H9 (cell line): ENCODE measurements around the gene PDIA2. TPM values are rescaled to one million over a fixed set of nuclear protein-coding genes. Genes with fewer than 3 reads are reported as not detected.

Experiments used
- DNase-seq: peaks from one replicate; pipeline ENCODE4 v3.0.0-alpha.2; 2017
- H2AFZ ChIP-seq: one replicate; pipeline ENCODE4 v1.6.1; 2013; ENCODE audit warnings: mild to moderate bottlenecking, low read length, control low read depth, moderate library complexity
- H2AK5ac ChIP-seq: 2 replicates; pipeline ENCODE4 v1.6.1; 2013; ENCODE audit warnings: low read length, control low read depth, mixed read lengths; ENCODE audit not compliant: insufficient read length
- H2BK120ac ChIP-seq: one replicate; pipeline ENCODE4 v1.6.1; 2013; ENCODE audit warnings: low read depth, mild to moderate bottlenecking, low read length, control low read depth, inconsistent platforms; ENCODE audit not compliant: poor library complexity, severe bottlenecking
- H2BK12ac ChIP-seq: 2 replicates; pipeline ENCODE4 v1.6.1; 2013; ENCODE audit warnings: low read length, control low read depth, mixed read lengths, low read depth; ENCODE audit not compliant: insufficient read length
- H2BK15ac ChIP-seq: 2 replicates; pipeline ENCODE4 v1.6.1; 2013; ENCODE audit warnings: low read depth, low read length, control low read depth
- H2BK20ac ChIP-seq: one replicate; pipeline ENCODE4 v1.6.1; 2013; ENCODE audit warnings: low read depth, mild to moderate bottlenecking, low read length, control low read depth, inconsistent platforms; ENCODE audit not compliant: poor library complexity, severe bottlenecking
- H2BK5ac ChIP-seq: 2 replicates; pipeline ENCODE4 v1.6.1; 2013; ENCODE audit warnings: low read length, control low read depth, mixed read lengths; ENCODE audit not compliant: insufficient read length
- H3K14ac ChIP-seq: 2 replicates; pipeline ENCODE4 v1.6.1; 2013; ENCODE audit warnings: low read length, control low read depth; ENCODE audit not compliant: insufficient read depth
- H3K18ac ChIP-seq: 2 replicates; pipeline ENCODE4 v1.6.1; 2013; ENCODE audit warnings: low read depth, mild to moderate bottlenecking, mixed read lengths, low read length, control low read depth; ENCODE audit not compliant: insufficient read length
- H3K23ac ChIP-seq: 2 replicates; pipeline ENCODE4 v1.6.1; 2013; ENCODE audit warnings: low read length, control low read depth, mixed read lengths, low read depth; ENCODE audit not compliant: insufficient read length
- H3K23me2 ChIP-seq: 2 replicates; pipeline ENCODE4 v1.6.1; 2013; ENCODE audit warnings: low read depth, mild to moderate bottlenecking, mixed read lengths, low read length, control low read depth; ENCODE audit not compliant: insufficient read length, poor library complexity, severe bottlenecking
- H3K27ac ChIP-seq: 2 replicates; pipeline ENCODE4 v1.5.1; 2013; ENCODE audit warnings: low read length, control low read depth, mixed read lengths, low read depth; ENCODE audit not compliant: insufficient read length
- H3K27me3 ChIP-seq: 2 replicates; pipeline ENCODE4 v1.6.1; 2013; ENCODE audit warnings: low read length, control low read depth, inconsistent platforms; ENCODE audit not compliant: insufficient read depth
- H3K4ac ChIP-seq: 2 replicates; pipeline ENCODE4 v1.6.1; 2013; ENCODE audit warnings: low read depth, mild to moderate bottlenecking, control low read depth, inconsistent platforms, low read length, moderate library complexity
- H3K4me1 ChIP-seq: 2 replicates; pipeline ENCODE4 v1.6.1; 2013; ENCODE audit warnings: low read length, control low read depth, inconsistent platforms; ENCODE audit not compliant: insufficient read depth
- H3K4me2 ChIP-seq: 2 replicates; pipeline ENCODE4 v1.6.1; 2013; ENCODE audit warnings: low read length, control low read depth, mixed read lengths; ENCODE audit not compliant: insufficient read length, insufficient read depth
- H3K56ac ChIP-seq: 2 replicates; pipeline ENCODE4 v1.6.1; 2013; ENCODE audit warnings: low read depth, mild to moderate bottlenecking, mixed read lengths, low read length, control low read depth; ENCODE audit not compliant: insufficient read length
- H3K79me1 ChIP-seq: 2 replicates; pipeline ENCODE4 v1.6.1; 2013; ENCODE audit warnings: low read depth, mild to moderate bottlenecking, moderate library complexity, low read length, control low read depth, inconsistent platforms; ENCODE audit not compliant: insufficient read depth, poor library complexity, severe bottlenecking
- H3K79me2 ChIP-seq: 2 replicates; pipeline ENCODE4 v1.6.1; 2013; ENCODE audit warnings: low read length, control low read depth, inconsistent platforms; ENCODE audit not compliant: insufficient read depth
- H3K9ac ChIP-seq: 2 replicates; pipeline ENCODE4 v1.6.1; 2013; ENCODE audit warnings: low read length, control low read depth, mixed read lengths; ENCODE audit not compliant: insufficient read length; ENCODE audit errors: extremely low read depth
- H3K9me3 ChIP-seq: one replicate; pipeline ENCODE4 v1.6.1; 2013; ENCODE audit warnings: low read depth, low read length, inconsistent platforms; ENCODE audit not compliant: control insufficient read depth
- H3T11ph ChIP-seq: one replicate; pipeline ENCODE4 v1.6.1; 2013; ENCODE audit warnings: mild to moderate bottlenecking, low read length, control low read depth, inconsistent platforms
- H4K20me1 ChIP-seq: one replicate; pipeline ENCODE4 v1.6.1; 2013; ENCODE audit not compliant: control insufficient read depth, insufficient read length, insufficient read depth
- H4K5ac ChIP-seq: 2 replicates; pipeline ENCODE4 v1.6.1; 2013; ENCODE audit warnings: low read depth, mild to moderate bottlenecking, mixed read lengths, low read length, control low read depth; ENCODE audit not compliant: insufficient read length
- H4K8ac ChIP-seq: replicated peaks from 2 replicates; pipeline ENCODE4 v1.6.1; 2013; ENCODE audit warnings: low read length, control low read depth, mixed read lengths, low read depth; ENCODE audit not compliant: insufficient read length
- H4K91ac ChIP-seq: 2 replicates; pipeline ENCODE4 v1.6.1; 2013; ENCODE audit warnings: low read depth, mild to moderate bottlenecking, moderate library complexity, mixed read lengths, low read length, control low read depth; ENCODE audit not compliant: insufficient read length
- H3K27ac Mint-ChIP-seq, 3 experiments: 2 replicates in 2 of 3; 3 replicates in 1 of 3; pipeline ENCODE4 v1.8.0; 2020 to 2021; ENCODE audit warnings: mixed read lengths in 3 of 3, mild to moderate bottlenecking in 1 of 3, moderate library complexity in 1 of 3
- H3K27me3 Mint-ChIP-seq: 2 replicates; pipeline ENCODE4 v1.8.0; 2021; ENCODE audit warnings: low read depth, mild to moderate bottlenecking, moderate library complexity, mixed read lengths
- H3K36me3 Mint-ChIP-seq, 3 experiments: 2 replicates in 2 of 3; 3 replicates in 1 of 3; pipeline ENCODE4 v1.8.0; 2020 to 2021; ENCODE audit warnings: low read depth in 3 of 3, mixed read lengths in 3 of 3; ENCODE audit not compliant: insufficient read depth in 1 of 3
- H3K4me1 Mint-ChIP-seq, 2 experiments: 2 replicates each; pipeline ENCODE4 v1.8.0; 2020; ENCODE audit warnings: mixed read lengths in 2 of 2
- H3K4me3 Mint-ChIP-seq, 2 experiments: 2 replicates in 1 of 2; 3 replicates in 1 of 2; pipeline ENCODE4 v1.8.0; 2020 to 2021; ENCODE audit warnings: mild to moderate bottlenecking in 2 of 2, mixed read lengths in 2 of 2, moderate library complexity in 1 of 2
- H3K9me3 Mint-ChIP-seq, 2 experiments: 2 replicates in 1 of 2; 3 replicates in 1 of 2; pipeline ENCODE4 v1.8.0; 2020; ENCODE audit warnings: mild to moderate bottlenecking in 2 of 2, mixed read lengths in 2 of 2, moderate library complexity in 1 of 2
- CTCF ChIP-seq: fragments of 200-600 bp; sonication (generic); conservative IDR thresholded peaks from 3 replicates; pipeline ENCODE4 v1.8.0; 2021; ENCODE audit warnings: antibody characterized with exemption, mild to moderate bottlenecking
- WGBS: extraction: QIAGEN DNeasy Blood & Tissue Kit; methylation state at CpG from one replicate; pipeline ENCODE4 v1.1.7; 2013; ENCODE audit warnings: missing lambda C conversion rate, low lambda C conversion rate, mixed read lengths; ENCODE audit not compliant: insufficient read length; ENCODE audit errors: extremely low coverage; 5-methylcytosine and 5-hydroxymethylcytosine counted together
- total RNA-seq: library from RNA; stranded (reverse); gene quantifications from 2 replicates; pipeline ENCODE4 v1.2.1, GENCODE V29; 2021

PDIA2 gene
- total RNA-seq, 1 experiment from 2014 or later: 1.4 TPM

GRCh38 chr16:290681-291405, 7.9 kb downstream of the PDIA2 start:
- DNase-seq: no peak
- no peak overlapping the region for H3K18ac ChIP-seq
- no peaks in the 10 kb centered on the region for H3K79me2 ChIP-seq
- no peaks in the 10 kb centered on the region for H3K79me1 ChIP-seq
- H3K4ac ChIP-seq: no peak overlapping the region
- H3T11ph ChIP-seq: no peak overlapping the region
- H4K5ac ChIP-seq: no peak overlapping the region
- no peak overlapping the region for H3K23ac ChIP-seq
- Mint-ChIP-seq H3K27ac (no peak overlapping the region), H3K4me1 (no peaks in the 10 kb centered on the region), H3K36me3 (peaks cover 26 to 50% (median 48%) of the 10 kb centered on the region in 3 experiments), H3K27me3 (no peaks in the 10 kb centered on the region), H3K9me3 (peaks cover 7 to 8% of the 10 kb centered on the region in 2 experiments), H3K4me3 (no peak overlapping the region)
- H3K27me3 ChIP-seq: no peaks in the 10 kb centered on the region
- no peak overlapping the region for H3K56ac ChIP-seq
- WGBS: no CpG with 5 or more reads among the region's 50 CpGs
- H2AK5ac ChIP-seq: no peak overlapping the region
- H2BK20ac ChIP-seq: no peak overlapping the region
- no peak overlapping the region for H4K91ac ChIP-seq
- H4K8ac ChIP-seq: no peak overlapping the region
- H2BK5ac ChIP-seq: no peak overlapping the region
- H2BK15ac ChIP-seq: no peak overlapping the region
- H3K14ac ChIP-seq: no peak overlapping the region
- H2AFZ ChIP-seq: no peak overlapping the region
- H4K20me1 ChIP-seq: no peaks in the 10 kb centered on the region
- no peak overlapping the region for H3K9ac ChIP-seq
- no peak overlapping the region for H3K4me2 ChIP-seq
- H2BK120ac ChIP-seq: no peak overlapping the region
- H3K27ac ChIP-seq: no peak overlapping the region
- H3K9me3 ChIP-seq: no peaks in the 10 kb centered on the region
- no peaks in the 10 kb centered on the region for H3K23me2 ChIP-seq
- no peak for TF ChIP-seq CTCF
- no peaks in the 10 kb centered on the region for H3K4me1 ChIP-seq
- no peak overlapping the region for H2BK12ac ChIP-seq
